ENCODE data around the gene KCNK7. TPM values are rescaled to one million over a fixed set of nuclear protein-coding genes. Genes with fewer than 3 reads are reported as not detected.

The KCNK7 gene
- total RNA-seq, 4 donors from 2014 or later: 1.1 to 1.7 (median 1.5) TPM; not detected in 1

GRCh38 chr11:65591939-65592857 is 3.4 kb downstream of the KCNK7 start:
- ATAC-seq (ENCODE audit: low FRiP score): no peak
- no peak for DNase-seq (ENCODE audit: low spot score)
- no peak for TF ChIP-seq CTCF (IDR thresholded peaks at IDR 0.05)

GRCh38 chr11:65590240-65590738 is 5.3 kb downstream of the KCNK7 start:
- TF ChIP-seq CTCF (IDR thresholded peaks at IDR 0.05): no peak
- DNase-seq (ENCODE audit: low spot score): no peak
- no peak for ATAC-seq (ENCODE audit: low FRiP score)

GRCh38 chr11:65589444-65590239 is 6.0 kb downstream of the KCNK7 start:
- no peak for DNase-seq (ENCODE audit: low spot score)
- TF ChIP-seq CTCF (IDR thresholded peaks at IDR 0.05): no peak
- no peak for ATAC-seq (ENCODE audit: low FRiP score)

GRCh38 chr11:65588199-65589054 is 7.2 kb downstream of the KCNK7 start:
- TF ChIP-seq CTCF (IDR thresholded peaks at IDR 0.05): no peak
- no peak for DNase-seq (ENCODE audit: low spot score)
- ATAC-seq (ENCODE audit: low FRiP score): peak; percentile 43

GRCh38 chr11:65586676-65587075 is 8.9 kb downstream of the KCNK7 start:
- no peak for TF ChIP-seq CTCF (IDR thresholded peaks at IDR 0.05)
- ATAC-seq (ENCODE audit: low FRiP score) (no peak), DNase-seq (ENCODE audit: low spot score) (no peak)

- TF ChIP-seq CTCF (IDR thresholded peaks at IDR 0.05): no peak
- ATAC-seq (ENCODE audit: low FRiP score): no peak
- no peak for DNase-seq (ENCODE audit: low spot score)
Measured at GRCh38 chr11:65586247-65586630, 9.4 kb downstream of the KCNK7 start.
